Activated CD4-positive, alpha-beta T cell treated with anti-CD3 and anti-CD28 coated beads, Interleukin-2, amount 10 ng/mL, durations not matched to agents 24 days and 14 days (primary cell): Measurements from ENCODE around the gene MMAB. TPM values are rescaled to one million over a fixed set of nuclear protein-coding genes. Genes with fewer than 3 reads are reported as not detected.
A peak's percentile ranks its signal among the peaks of the same experiment; 100 is the strongest.

Experiments
- DNase-seq: peaks from one replicate; pipeline ENCODE4 v3.0.0; 2022
- H3K27ac Mint-ChIP-seq: one replicate; pipeline ENCODE4 v1.8.0; 2022; ENCODE audit warnings: mild to moderate bottlenecking, mixed read lengths
- H3K27me3 Mint-ChIP-seq: one replicate; pipeline ENCODE4 v1.8.0; 2022; ENCODE audit warnings: mixed read lengths
- H3K36me3 Mint-ChIP-seq: one replicate; pipeline ENCODE4 v1.8.0; 2022; ENCODE audit warnings: low read depth, mild to moderate bottlenecking, mixed read lengths
- H3K4me1 Mint-ChIP-seq: one replicate; pipeline ENCODE4 v1.8.0; 2021; ENCODE audit warnings: mixed read lengths
- H3K4me3 Mint-ChIP-seq: one replicate; pipeline ENCODE4 v1.8.0; 2022; ENCODE audit warnings: mild to moderate bottlenecking, moderate library complexity, mixed read lengths
- H3K9me3 Mint-ChIP-seq: one replicate; pipeline ENCODE4 v1.8.0; 2021; ENCODE audit warnings: mixed read lengths
- intact Hi-C: fragments of 100-400 bp; cut with micrococcal nuclease; formaldehyde crosslinking; loops from one replicate; pipeline ENCODE4 v1.15.1; 2023
- total RNA-seq: library from RNA; stranded (reverse); gene quantifications from 2 replicates; pipeline ENCODE4 v1.2.3, GENCODE V29; 2022

MMAB gene
- total RNA-seq, 1 donor from 2014 or later, result 44.3 TPM

- H3K4me3 Mint-ChIP-seq, result peak overlapping the region; percentile 93
These were observed 1.4 kb downstream of the MMAB start for GRCh38 chr12:109571773-109572505.

GRCh38 chr12:109568486-109568885 lies 4.8 kb downstream of the MMAB start:
- Mint-ChIP-seq H3K36me3 (peaks cover 21% of the 10 kb centered on the region), H3K27ac (no peak overlapping the region), H3K27me3 (no peaks in the 10 kb centered on the region), H3K9me3 (peaks cover 4% of the 10 kb centered on the region), H3K4me1 (peaks cover 11% of the 10 kb centered on the region), H3K4me3 (no peak overlapping the region)
- intact Hi-C loops, result no loop called here
- DNase-seq, result no peak

More at GRCh38 chr12:109571773-109572505, 1.4 kb downstream of the MMAB start:
- Mint-ChIP-seq H3K4me1 (peaks cover 22% of the 10 kb centered on the region), H3K27ac (peak overlapping the region; percentile 52), H3K27me3 (no peaks in the 10 kb centered on the region), H3K36me3 (peaks cover 25% of the 10 kb centered on the region), H3K9me3 (peaks cover 4% of the 10 kb centered on the region)
- intact Hi-C loops, result loop anchor here (5.0 kb wide), 3 partner anchors 95 to 715 kb away; partner anchors contain the start of genes KCTD10, SSH1, TCHP and UBE3B
- no peak for DNase-seq

GRCh38 chr12:109567967-109568366 lies 5.3 kb downstream of the MMAB start:
- H3K27me3 Mint-ChIP-seq, result no peaks in the 10 kb centered on the region
- no peak overlapping the region for H3K27ac Mint-ChIP-seq
- no peak overlapping the region for H3K4me3 Mint-ChIP-seq
- peaks cover 10% of the 10 kb centered on the region for H3K4me1 Mint-ChIP-seq
- H3K36me3 Mint-ChIP-seq, result peaks cover 24% of the 10 kb centered on the region
- intact Hi-C loops, result no loop called here
- H3K9me3 Mint-ChIP-seq, result peaks cover 3% of the 10 kb centered on the region
- DNase-seq, result no peak

GRCh38 chr12:109567296-109567695 lies 6.0 kb downstream of the MMAB start:
- H3K9me3 Mint-ChIP-seq, result peaks cover 3% of the 10 kb centered on the region
- H3K27ac Mint-ChIP-seq, result no peak overlapping the region
- no peak for DNase-seq
- H3K27me3 Mint-ChIP-seq, result no peaks in the 10 kb centered on the region
- intact Hi-C loops, result no loop called here
- peaks cover 4% of the 10 kb centered on the region for H3K4me1 Mint-ChIP-seq
- peaks cover 27% of the 10 kb centered on the region for H3K36me3 Mint-ChIP-seq
- no peak overlapping the region for H3K4me3 Mint-ChIP-seq

GRCh38 chr12:109566424-109566823 lies 6.9 kb downstream of the MMAB start:
- H3K36me3 Mint-ChIP-seq, result peaks cover 32% of the 10 kb centered on the region
- no peaks in the 10 kb centered on the region for H3K27me3 Mint-ChIP-seq
- peaks cover 11% of the 10 kb centered on the region for H3K9me3 Mint-ChIP-seq
- no peak for DNase-seq
- H3K4me1 Mint-ChIP-seq, result no peaks in the 10 kb centered on the region
- no peak overlapping the region for H3K4me3 Mint-ChIP-seq
- H3K27ac Mint-ChIP-seq, result no peak overlapping the region
- intact Hi-C loops, result no loop called here

- Mint-ChIP-seq H3K4me3 (no peak overlapping the region), H3K9me3 (peaks cover 11% of the 10 kb centered on the region), H3K27me3 (no peaks in the 10 kb centered on the region), H3K4me1 (no peaks in the 10 kb centered on the region), H3K36me3 (peaks cover 25% of the 10 kb centered on the region), H3K27ac (no peak overlapping the region)
- intact Hi-C loops, result no loop called here
- no peak for DNase-seq
These were observed 9.7 kb downstream of the MMAB start for GRCh38 chr12:109563291-109564284.

- H3K27ac Mint-ChIP-seq, result no peak overlapping the region
- no peaks in the 10 kb centered on the region for H3K27me3 Mint-ChIP-seq
- intact Hi-C loops, result no loop called here
- no peaks in the 10 kb centered on the region for H3K4me1 Mint-ChIP-seq
- H3K36me3 Mint-ChIP-seq, result peaks cover 25% of the 10 kb centered on the region
- peaks cover 11% of the 10 kb centered on the region for H3K9me3 Mint-ChIP-seq
- H3K4me3 Mint-ChIP-seq, result no peak overlapping the region
- DNase-seq, result no peak
These were observed 10.4 kb downstream of the MMAB start for GRCh38 chr12:109562871-109563270.

- H3K4me1 Mint-ChIP-seq, result no peaks in the 10 kb centered on the region
- no peaks in the 10 kb centered on the region for H3K27me3 Mint-ChIP-seq
- H3K9me3 Mint-ChIP-seq, result peaks cover 11% of the 10 kb centered on the region
- DNase-seq, result no peak
- H3K4me3 Mint-ChIP-seq, result no peak overlapping the region
- intact Hi-C loops, result no loop called here
- peaks cover 23% of the 10 kb centered on the region for H3K36me3 Mint-ChIP-seq
- no peak overlapping the region for H3K27ac Mint-ChIP-seq
These were observed 11.6 kb downstream of the MMAB start for GRCh38 chr12:109561711-109562030.

GRCh38 chr12:109560867-109561710 lies 12.2 kb downstream of the MMAB start:
- Mint-ChIP-seq H3K27me3 (no peaks in the 10 kb centered on the region), H3K27ac (no peak overlapping the region), H3K36me3 (peaks cover 23% of the 10 kb centered on the region), H3K9me3 (peaks cover 11% of the 10 kb centered on the region), H3K4me3 (no peak overlapping the region), H3K4me1 (no peaks in the 10 kb centered on the region)
- intact Hi-C loops, result no loop called here
- no peak for DNase-seq

GRCh38 chr12:109559601-109560000 lies 13.7 kb downstream of the MMAB start:
- Mint-ChIP-seq H3K9me3 (peaks cover 11% of the 10 kb centered on the region), H3K4me3 (no peak overlapping the region), H3K27ac (no peak overlapping the region), H3K4me1 (no peaks in the 10 kb centered on the region), H3K36me3 (peaks cover 19% of the 10 kb centered on the region), H3K27me3 (no peaks in the 10 kb centered on the region)
- intact Hi-C loops, result no loop called here
- DNase-seq, result no peak

- intact Hi-C loops, result no loop called here
- Mint-ChIP-seq H3K9me3 (peaks cover 11% of the 10 kb centered on the region), H3K36me3 (peaks cover 17% of the 10 kb centered on the region), H3K4me1 (no peaks in the 10 kb centered on the region), H3K27ac (no peak overlapping the region), H3K4me3 (no peak overlapping the region), H3K27me3 (no peaks in the 10 kb centered on the region)
- no peak for DNase-seq
These were observed 14.2 kb downstream of the MMAB start for GRCh38 chr12:109559200-109559505.

- DNase-seq, result no peak
- no peak overlapping the region for H3K4me3 Mint-ChIP-seq
- no peak overlapping the region for H3K27ac Mint-ChIP-seq
- peaks cover 11% of the 10 kb centered on the region for H3K9me3 Mint-ChIP-seq
- H3K4me1 Mint-ChIP-seq, result no peaks in the 10 kb centered on the region
- H3K27me3 Mint-ChIP-seq, result no peaks in the 10 kb centered on the region
- intact Hi-C loops, result no loop called here
- peaks cover 17% of the 10 kb centered on the region for H3K36me3 Mint-ChIP-seq
These were observed 14.7 kb downstream of the MMAB start for GRCh38 chr12:109558374-109559199.

- no peak overlapping the region for H3K4me3 Mint-ChIP-seq
- no peaks in the 10 kb centered on the region for H3K4me1 Mint-ChIP-seq
- H3K27ac Mint-ChIP-seq, result no peak overlapping the region
- no peak for DNase-seq
- H3K9me3 Mint-ChIP-seq, result peaks cover 11% of the 10 kb centered on the region
- no peaks in the 10 kb centered on the region for H3K27me3 Mint-ChIP-seq
- intact Hi-C loops, result no loop called here
- peaks cover 13% of the 10 kb centered on the region for H3K36me3 Mint-ChIP-seq
These were observed 15.5 kb downstream of the MMAB start for GRCh38 chr12:109557805-109558204.
